Ovary (tissue), 3 donors: ENCODE data around the gene ODAD2.

Experiments
- POLR2A ChIP-seq: fragments of 450-650 bp; IDR thresholded peaks from one replicate; pipeline ENCODE4 v1.6.1; 2017; ENCODE audit warnings: antibody characterized with exemption, mild to moderate bottlenecking, moderate library complexity
- TF ChIP-seq, protein P1 (sequence below), 3 donors: fragments of 450-650 bp in 2 of 3; fragments of 200-600 bp in 1 of 3; IDR thresholded peaks; one replicate each; pipeline versions ENCODE4 v1.5.1 to v1.8.0; 2016 to 2022; ENCODE audit warnings: antibody characterized with exemption in 3 of 3, mild to moderate bottlenecking in 1 of 3
- donor health status: DM: no; HTN: no; CAD: no.

DNA sequence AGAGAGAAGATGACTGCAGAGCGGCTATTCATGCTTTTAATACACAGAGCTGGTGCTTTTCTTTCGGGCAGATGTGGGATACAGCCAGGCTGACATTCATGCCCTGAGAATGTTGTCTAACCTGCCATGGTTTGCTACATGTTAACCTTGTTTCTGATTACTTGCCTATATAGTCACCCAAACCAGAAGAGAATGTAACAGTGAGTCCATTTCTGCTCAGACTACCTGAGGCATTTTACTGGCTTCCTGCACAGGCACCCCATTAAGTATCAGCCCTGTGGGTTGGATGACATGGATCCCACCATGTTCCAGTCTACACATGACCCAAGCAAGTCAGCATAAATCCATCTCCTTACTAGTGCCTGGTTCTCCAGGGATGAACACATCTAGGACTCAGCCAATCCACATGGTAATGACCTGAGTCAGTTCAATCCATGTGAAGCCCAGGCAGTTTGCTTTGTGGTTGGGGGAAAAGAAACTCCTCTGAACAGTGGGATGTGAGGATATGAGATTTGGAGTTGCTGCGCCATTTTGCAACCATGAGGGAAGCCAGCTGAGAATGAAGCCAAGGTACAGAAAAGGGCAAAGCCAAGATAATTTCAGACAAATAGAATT, 197.6 kb downstream of the ODAD2 start:
- TF ChIP-seq, protein P1, sequence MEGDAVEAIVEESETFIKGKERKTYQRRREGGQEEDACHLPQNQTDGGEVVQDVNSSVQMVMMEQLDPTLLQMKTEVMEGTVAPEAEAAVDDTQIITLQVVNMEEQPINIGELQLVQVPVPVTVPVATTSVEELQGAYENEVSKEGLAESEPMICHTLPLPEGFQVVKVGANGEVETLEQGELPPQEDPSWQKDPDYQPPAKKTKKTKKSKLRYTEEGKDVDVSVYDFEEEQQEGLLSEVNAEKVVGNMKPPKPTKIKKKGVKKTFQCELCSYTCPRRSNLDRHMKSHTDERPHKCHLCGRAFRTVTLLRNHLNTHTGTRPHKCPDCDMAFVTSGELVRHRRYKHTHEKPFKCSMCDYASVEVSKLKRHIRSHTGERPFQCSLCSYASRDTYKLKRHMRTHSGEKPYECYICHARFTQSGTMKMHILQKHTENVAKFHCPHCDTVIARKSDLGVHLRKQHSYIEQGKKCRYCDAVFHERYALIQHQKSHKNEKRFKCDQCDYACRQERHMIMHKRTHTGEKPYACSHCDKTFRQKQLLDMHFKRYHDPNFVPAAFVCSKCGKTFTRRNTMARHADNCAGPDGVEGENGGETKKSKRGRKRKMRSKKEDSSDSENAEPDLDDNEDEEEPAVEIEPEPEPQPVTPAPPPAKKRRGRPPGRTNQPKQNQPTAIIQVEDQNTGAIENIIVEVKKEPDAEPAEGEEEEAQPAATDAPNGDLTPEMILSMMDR (IDR thresholded peaks at IDR 0.05) = no peak
- TF ChIP-seq POLR2A = no peak
